Jurkat, Clone E6-1 (cell line): ENCODE results near the gene NCCRP1.
"Not testable (repeated sequence)": the region's sequence is repeated elsewhere in the genome, so short reads cannot be mapped to it uniquely, and the experiment has no call there.

Experiments
- DNase-seq: peaks from one replicate; pipeline ENCODE4 v3.0.0-alpha.2; 2011; ENCODE audit warnings: low read depth, low spot score
- H3K4me3 ChIP-seq: 2 replicates; pipeline ENCODE4 v1.5.1; 2011; ENCODE audit warnings: mild to moderate bottlenecking, low read length, control low read depth, moderate library complexity

The NCCRP1 gene

GRCh38 chr19:39236527-39236926 lies 39.8 kb downstream of the NCCRP1 start:
- no peak for DNase-seq
- no peak overlapping the region for H3K4me3 ChIP-seq

GRCh38 chr19:39237200-39238184 lies 40.7 kb downstream of the NCCRP1 start:
- peak overlapping the region; percentile 35 for H3K4me3 ChIP-seq
- DNase-seq, result peak; percentile 65

GRCh38 chr19:39238209-39238608 lies 41.4 kb downstream of the NCCRP1 start:
- no peak overlapping the region for H3K4me3 ChIP-seq
- no peak for DNase-seq

GRCh38 chr19:39238944-39239343 lies 42.2 kb downstream of the NCCRP1 start:
- DNase-seq, result no peak
- no peak overlapping the region for H3K4me3 ChIP-seq

GRCh38 chr19:39240421-39240820 lies 43.7 kb downstream of the NCCRP1 start:
- DNase-seq, result no peak
- no peak overlapping the region for H3K4me3 ChIP-seq

GRCh38 chr19:39243741-39244140 lies 47.0 kb downstream of the NCCRP1 start:
- H3K4me3 ChIP-seq, DNase-seq: not testable (repeated sequence)

GRCh38 chr19:39244410-39245100 lies 47.8 kb downstream of the NCCRP1 start, which contains the start of gene IFNL3:
TSS of gene IFNL3 (minus strand) at chr19:39245006. CDS start at chr19:39244967, 39 bp downstream.
- H3K4me3 ChIP-seq, DNase-seq: not testable (repeated sequence)

GRCh38 chr19:39245166-39245565 lies 48.4 kb downstream of the NCCRP1 start:
- not testable (repeated sequence) for DNase-seq, H3K4me3 ChIP-seq

- H3K4me3 ChIP-seq, result no peak overlapping the region
- DNase-seq, result no peak
Observed at GRCh38 chr19:39246951-39247669, 50.3 kb downstream of the NCCRP1 start.

- no peak for DNase-seq
- no peak overlapping the region for H3K4me3 ChIP-seq
Observed at GRCh38 chr19:39247701-39248664, 51.2 kb downstream of the NCCRP1 start.

- H3K4me3 ChIP-seq, result no peak within 1 kb of the TSS
- no peak for DNase-seq
Observed at GRCh38 chr19:39248806-39249205, 52.0 kb downstream of the NCCRP1 start, which contains the start of gene IFNL4. TSS of gene IFNL4 (minus strand) at chr19:39248856.

- no peak for DNase-seq
- no peak overlapping the region for H3K4me3 ChIP-seq
Observed at GRCh38 chr19:39251081-39251480, 54.3 kb downstream of the NCCRP1 start.
